Measurements from ENCODE around the gene CHPF2.

The CHPF2 gene

GRCh38 chr7:151286148-151286547 is 53.9 kb downstream of the CHPF2 start:
- no peak for DNase-seq (ENCODE audit: low read depth in 2 of 2)
